Umbilical cord (tissue), 2 donors: ENCODE results near the gene NES. TPM values are rescaled to one million over a fixed set of nuclear protein-coding genes. Genes with fewer than 3 reads are reported as not detected.
A peak's percentile ranks its signal among the peaks of the same experiment; 100 is the strongest.

Experiments
- DNase-seq: peaks from one replicate; pipeline ENCODE4 v3.0.0-alpha.2; 2015; ENCODE audit warnings: low spot score
- total RNA-seq: library from RNA; depleted of rRNA; stranded (reverse); fragments of >200 nt; gene quantifications from one replicate; pipeline ENCODE4 v1.2.3, GENCODE V29; 2014; ENCODE audit warnings: low replicate concordance; ENCODE audit not compliant: insufficient read depth

NES gene
- 19.0 TPM for total RNA-seq

- peak; percentile 82 for DNase-seq
Observed at GRCh38 chr1:156676820-156677615, at the start of gene NES. Gene NES, minus strand, starts transcription at chr1:156677407. Its CDS starts 143 bp downstream, at chr1:156677264.

- DNase-seq, result no peak
Observed at GRCh38 chr1:156726549-156727226, 49.5 kb upstream of the NES start.

- peak; percentile 92 for DNase-seq
Observed at GRCh38 chr1:156725683-156726280, 48.6 kb upstream of the NES start.

- no peak for DNase-seq
Observed at GRCh38 chr1:156721535-156721934, 44.3 kb upstream of the NES start.

GRCh38 chr1:156721131-156721530, 43.9 kb upstream of the NES start:
- DNase-seq, result no peak

- no peak for DNase-seq
Observed at GRCh38 chr1:156717351-156717750, 40.1 kb upstream of the NES start.

GRCh38 chr1:156714830-156715229, 37.6 kb upstream of the NES start:
- DNase-seq, result no peak

- DNase-seq, result no peak
Observed at GRCh38 chr1:156712626-156713025, 35.4 kb upstream of the NES start.

- DNase-seq, result peak; percentile 85
Observed at GRCh38 chr1:156711011-156711817, 34.0 kb upstream of the NES start.

GRCh38 chr1:156709757-156710489, 32.7 kb upstream of the NES start:
- peak; percentile 93 for DNase-seq

GRCh38 chr1:156709031-156709430, 31.8 kb upstream of the NES start:
- DNase-seq, result no peak

GRCh38 chr1:156708218-156708661, 31.0 kb upstream of the NES start:
- no peak for DNase-seq

- DNase-seq, result peak; percentile 82
Observed at GRCh38 chr1:156707417-156708217, 30.4 kb upstream of the NES start.

GRCh38 chr1:156706657-156707416, 29.6 kb upstream of the NES start:
- peak; percentile 95 for DNase-seq

GRCh38 chr1:156705918-156706656, 28.9 kb upstream of the NES start:
- peak; percentile 84 for DNase-seq

- peak; percentile 82 for DNase-seq
Observed at GRCh38 chr1:156705321-156705917, 28.2 kb upstream of the NES start, which contains the start of gene CRABP2. Gene CRABP2, minus strand, starts transcription at chr1:156705583. Its CDS starts 137 bp downstream, at chr1:156705446.

GRCh38 chr1:156704930-156705320, 27.7 kb upstream of the NES start:
- DNase-seq, result no peak

GRCh38 chr1:156704166-156704711, 27.0 kb upstream of the NES start:
- DNase-seq, result no peak
